ENCODE results near the gene ARMS2.

DNA sequence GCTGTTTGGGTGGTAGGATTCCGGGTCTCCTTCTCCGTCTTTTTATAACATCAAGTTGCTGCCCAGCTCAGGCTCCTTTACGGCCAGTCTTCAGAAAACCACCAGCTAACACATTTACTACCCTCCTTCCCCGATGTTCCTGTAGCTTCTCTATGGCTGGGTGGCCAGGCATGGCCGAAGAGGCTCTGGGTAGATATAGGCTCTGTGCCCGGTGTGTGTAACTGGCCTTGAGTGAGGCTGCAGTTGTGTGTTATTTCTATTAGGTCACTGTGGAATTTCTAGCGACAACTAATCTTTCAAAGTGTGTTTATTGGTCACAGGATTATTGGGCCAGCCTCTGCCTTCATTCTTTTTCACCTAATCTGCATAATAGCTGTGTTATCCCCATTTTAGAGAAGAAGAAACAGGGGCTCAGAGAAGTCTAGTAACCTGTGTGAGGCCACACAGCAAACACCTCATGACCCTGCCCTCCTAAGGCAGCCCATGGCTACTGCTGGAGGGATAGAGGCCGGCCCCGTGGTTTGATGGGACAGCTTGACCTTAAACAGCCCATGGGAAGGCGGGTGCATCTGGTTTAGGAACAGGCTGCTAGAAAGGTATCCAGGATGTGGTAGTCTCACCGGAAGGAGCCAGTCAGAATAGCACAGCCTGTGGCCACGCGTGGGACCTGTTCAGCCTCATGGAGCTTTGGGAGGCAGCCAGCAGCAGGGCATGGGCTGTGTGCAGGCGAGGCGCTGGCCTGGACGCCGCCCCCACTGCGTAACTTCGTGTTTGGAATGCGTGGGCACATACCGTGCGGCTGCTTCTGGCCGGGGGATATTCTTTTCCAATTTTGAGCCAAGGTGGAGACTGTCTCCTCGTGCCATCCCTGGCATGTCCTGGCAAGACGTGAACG is 36.6 kb downstream of the ARMS2 start:
- TF ChIP-seq, protein P1, sequence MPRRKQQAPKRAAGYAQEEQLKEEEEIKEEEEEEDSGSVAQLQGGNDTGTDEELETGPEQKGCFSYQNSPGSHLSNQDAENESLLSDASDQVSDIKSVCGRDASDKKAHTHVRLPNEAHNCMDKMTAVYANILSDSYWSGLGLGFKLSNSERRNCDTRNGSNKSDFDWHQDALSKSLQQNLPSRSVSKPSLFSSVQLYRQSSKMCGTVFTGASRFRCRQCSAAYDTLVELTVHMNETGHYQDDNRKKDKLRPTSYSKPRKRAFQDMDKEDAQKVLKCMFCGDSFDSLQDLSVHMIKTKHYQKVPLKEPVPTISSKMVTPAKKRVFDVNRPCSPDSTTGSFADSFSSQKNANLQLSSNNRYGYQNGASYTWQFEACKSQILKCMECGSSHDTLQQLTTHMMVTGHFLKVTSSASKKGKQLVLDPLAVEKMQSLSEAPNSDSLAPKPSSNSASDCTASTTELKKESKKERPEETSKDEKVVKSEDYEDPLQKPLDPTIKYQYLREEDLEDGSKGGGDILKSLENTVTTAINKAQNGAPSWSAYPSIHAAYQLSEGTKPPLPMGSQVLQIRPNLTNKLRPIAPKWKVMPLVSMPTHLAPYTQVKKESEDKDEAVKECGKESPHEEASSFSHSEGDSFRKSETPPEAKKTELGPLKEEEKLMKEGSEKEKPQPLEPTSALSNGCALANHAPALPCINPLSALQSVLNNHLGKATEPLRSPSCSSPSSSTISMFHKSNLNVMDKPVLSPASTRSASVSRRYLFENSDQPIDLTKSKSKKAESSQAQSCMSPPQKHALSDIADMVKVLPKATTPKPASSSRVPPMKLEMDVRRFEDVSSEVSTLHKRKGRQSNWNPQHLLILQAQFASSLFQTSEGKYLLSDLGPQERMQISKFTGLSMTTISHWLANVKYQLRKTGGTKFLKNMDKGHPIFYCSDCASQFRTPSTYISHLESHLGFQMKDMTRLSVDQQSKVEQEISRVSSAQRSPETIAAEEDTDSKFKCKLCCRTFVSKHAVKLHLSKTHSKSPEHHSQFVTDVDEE (CRISPR knock-in tag; IDR thresholded peaks at IDR 0.05) = no peak
- no peak for TF ChIP-seq RARB (CRISPR knock-in tag; IDR thresholded peaks at IDR 0.05)
